Caco-2 (cell line): ENCODE measurements around the gene ADM5. TPM values are rescaled to one million over a fixed set of nuclear protein-coding genes. Genes with fewer than 3 reads are reported as not detected.

Source experiments
- BruUV-seq: library from RNA; stranded (reverse); fragments of 400-500 nt; replicated peaks from 2 replicates; lab custom pipeline; 2021; lab: Mats Ljungman, UMichigan
- CTCF ChIA-PET: fragments of 300-600 bp; sonication (Branson Sonifier 250); formaldehyde crosslinking; loops from one replicate; lab custom pipeline; 2022; ENCODE audit warnings: antibody characterized with exemption; lab: Charles Lee
- POLR2A ChIA-PET: fragments of 300-600 bp; sonication (Branson Sonifier 250); formaldehyde crosslinking; loops from one replicate; lab custom pipeline; 2022; ENCODE audit warnings: antibody characterized with exemption; lab: Charles Lee
- DNase-seq, 2 experiments: peaks; one replicate each; pipeline versions ENCODE4 v3.0.0 to v3.0.0-alpha.2; 2020 to 2022
- H3K27me3 ChIP-seq: replicated peaks from 2 replicates; pipeline ENCODE4 v1.6.0; 2011; ENCODE audit warnings: low read length; ENCODE audit not compliant: control insufficient read depth, insufficient read depth
- H3K36me3 ChIP-seq: 2 replicates; pipeline ENCODE4 v1.5.1; 2011; ENCODE audit warnings: low read length; ENCODE audit not compliant: control insufficient read depth, insufficient read depth
- H3K4me1 ChIP-seq: fragments of 250-450 bp; sonication (Bioruptor Pico); 2 replicates; pipeline ENCODE4 v1.5.1; 2020; ENCODE audit warnings: mild to moderate bottlenecking
- H3K4me3 ChIP-seq: 2 replicates; pipeline ENCODE4 v1.5.1; 2011; ENCODE audit warnings: low read depth, mild to moderate bottlenecking, control low read depth, low read length
- H3K9me3 ChIP-seq: fragments of 250-450 bp; sonication (Bioruptor Pico); 2 replicates; pipeline ENCODE4 v1.5.1; 2020; ENCODE audit warnings: mild to moderate bottlenecking, moderate library complexity
- H3K27ac Mint-ChIP-seq: one replicate; pipeline ENCODE4 v1.8.0; 2022; ENCODE audit warnings: mixed read lengths; ENCODE audit not compliant: unreplicated experiment
- H3K27me3 Mint-ChIP-seq: one replicate; pipeline ENCODE4 v1.8.0; 2022; ENCODE audit warnings: mixed read lengths; ENCODE audit not compliant: insufficient read depth, unreplicated experiment
- H3K36me3 Mint-ChIP-seq: one replicate; pipeline ENCODE4 v1.8.0; 2022; ENCODE audit warnings: mild to moderate bottlenecking, mixed read lengths; ENCODE audit not compliant: insufficient read depth, unreplicated experiment
- H3K4me1 Mint-ChIP-seq: one replicate; pipeline ENCODE4 v1.8.0; 2022; ENCODE audit warnings: low read depth, mixed read lengths; ENCODE audit not compliant: unreplicated experiment
- H3K4me3 Mint-ChIP-seq: one replicate; pipeline ENCODE4 v1.8.0; 2022; ENCODE audit warnings: mild to moderate bottlenecking, moderate library complexity, mixed read lengths; ENCODE audit not compliant: unreplicated experiment
- H3K9me3 Mint-ChIP-seq: one replicate; pipeline ENCODE4 v1.8.0; 2022; ENCODE audit warnings: mixed read lengths; ENCODE audit not compliant: unreplicated experiment
- CTCF ChIP-seq, 2 experiments: fragments of 200-600 bp in 1 of 2; IDR thresholded peaks; 1 replicate in 1 of 2; 2 replicates in 1 of 2; pipeline versions ENCODE4 v1.5.1 to v1.8.0; 2011 to 2022; ENCODE audit warnings: antibody characterized with exemption in 1 of 2, control low read depth in 1 of 2, inconsistent platforms in 1 of 2, low read depth in 1 of 2, low read length in 1 of 2, mild to moderate bottlenecking in 1 of 2, moderate library complexity in 1 of 2; ENCODE audit not compliant: insufficient read depth in 1 of 2, severe bottlenecking in 1 of 2, unreplicated experiment in 1 of 2
- intact Hi-C: fragments of 100-400 bp; cut with micrococcal nuclease; formaldehyde crosslinking; loops from one replicate; pipeline ENCODE4 v1.10.0; 2022; ENCODE audit not compliant: unreplicated experiment
- total RNA-seq: library from RNA; stranded (reverse); gene quantifications from 2 replicates; pipeline ENCODE4 v1.2.3, GENCODE V29; 2022

The ADM5 gene
- total RNA-seq, 1 experiment from 2014 or later: 8.5 TPM

DNA sequence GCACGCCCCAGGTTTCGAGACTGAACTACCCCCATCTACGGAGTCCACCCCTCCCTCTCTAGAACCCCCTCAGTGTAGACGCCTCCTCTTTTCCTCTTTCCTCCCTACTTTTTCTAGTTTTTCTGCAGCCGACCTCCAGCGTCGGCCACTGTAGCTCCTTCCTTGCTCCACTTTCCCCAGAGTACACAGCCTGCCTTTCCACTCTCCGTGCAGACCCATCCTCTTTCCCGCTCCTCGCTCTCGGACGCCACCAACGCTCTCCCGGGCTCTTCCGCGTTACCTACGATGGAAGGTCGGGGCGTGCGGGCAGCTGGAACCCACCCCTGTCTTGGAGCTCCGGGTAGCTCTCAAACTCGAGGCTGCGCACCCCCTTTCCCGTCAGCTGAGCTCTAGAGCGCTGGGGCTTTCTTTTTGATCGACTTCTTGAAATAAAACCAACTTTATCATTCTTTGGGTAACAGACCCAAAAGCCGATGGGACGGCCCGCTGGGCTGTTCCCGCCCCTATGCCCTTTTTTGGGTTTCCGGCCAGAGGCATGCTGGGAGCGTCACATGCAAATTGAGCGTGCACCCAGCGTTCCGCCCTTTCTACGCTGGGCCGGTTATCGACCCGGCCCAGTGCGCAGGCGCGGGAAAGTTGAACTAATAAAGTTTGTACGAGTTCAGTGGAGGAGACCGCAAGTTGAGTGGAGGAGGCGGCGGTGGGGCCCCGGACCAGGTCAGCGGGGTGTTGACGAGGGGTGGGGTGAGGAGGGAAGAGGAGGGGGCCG is 23.9 kb upstream of the ADM5 start, which contains the start of the genes BCL2L12 and IRF3:
Gene BCL2L12 (plus strand): TSS at position 583 of the 769 bp plus-strand sequence. CDS start 760 bp downstream, outside the sequence.
Gene IRF3 (minus strand): TSS at position 507 of the 769 bp plus-strand sequence. CDS start 1,019 bp downstream, outside the sequence.
- H3K4me1 Mint-ChIP-seq: peaks cover 18% of the 10 kb centered on the region
- Histone ChIP-seq H3K9me3 (no peaks in the 10 kb centered on the region; the same call in 1 of the 2 replicates), H3K36me3 (peaks cover 4% of the 10 kb centered on the region), H3K4me3 (peak within 1 kb of the TSS; percentile 86), H3K27me3 (no peaks in the 10 kb centered on the region), H3K4me1 (peaks cover 13% of the 10 kb centered on the region; the same call in 1 of the 2 replicates)
- no peak for TF ChIP-seq CTCF (IDR thresholded peaks at IDR 0.05; ENCODE audit: insufficient read depth in 1 of 2, low read depth in 1 of 2, low read length in 1 of 2, severe bottlenecking in 1 of 2, unreplicated experiment in 1 of 2)
- H3K27ac Mint-ChIP-seq: peak within 1 kb of the TSS; percentile 89
- H3K36me3 Mint-ChIP-seq: peaks cover 80% of the 10 kb centered on the region
- DNase-seq: peak; percentile 97 to 98
- intact Hi-C loops: loop anchor here (1.0 kb wide), 2 partner anchors 11 to 25 kb away; partner anchors contain the start of gene RRAS
- BruUV-seq: TSS peak; percentile 55
- POLR2A ChIA-PET: interaction anchor here (0.6 to 2.6 kb wide), 5 partner anchors 9 to 75 kb away, joined by 4 to 24 read pairs (median 15); partner anchors contain the start of genes PRMT1, RRAS and SCAF1
- CTCF ChIA-PET: interaction anchor here (0.5 to 2.0 kb wide), 3 partner anchors 25 to 171 kb away, joined by 4 to 11 read pairs (median 7); partner anchors contain the start of gene RRAS
- H3K4me3 Mint-ChIP-seq: peak within 1 kb of the TSS; percentile 93
- no peaks in the 10 kb centered on the region for H3K9me3 Mint-ChIP-seq
- no peaks in the 10 kb centered on the region for H3K27me3 Mint-ChIP-seq

- no peak for DNase-seq
- Mint-ChIP-seq H3K27ac (peak overlapping the region; percentile 89), H3K36me3 (peaks cover 78% of the 10 kb centered on the region), H3K4me1 (peaks cover 18% of the 10 kb centered on the region), H3K9me3 (no peaks in the 10 kb centered on the region), H3K4me3 (peak overlapping the region; percentile 93), H3K27me3 (no peaks in the 10 kb centered on the region)
- H3K4me1 ChIP-seq: peaks cover 13% of the 10 kb centered on the region; the same call in 1 of the 2 replicates
- POLR2A ChIA-PET: interaction anchor here (0.6 to 2.6 kb wide), 3 partner anchors 11 to 75 kb away, joined by 8 to 24 read pairs (median 15); partner anchors contain the start of genes PRMT1 and RRAS
- CTCF ChIA-PET: interaction anchor here (2.0 kb wide), 1 partner anchor 96 kb away, joined by 7 read pairs; no protein-coding TSS in a partner anchor
- H3K9me3 ChIP-seq: no peaks in the 10 kb centered on the region
- TF ChIP-seq CTCF (IDR thresholded peaks at IDR 0.05; ENCODE audit: insufficient read depth in 1 of 2, low read depth in 1 of 2, low read length in 1 of 2, severe bottlenecking in 1 of 2, unreplicated experiment in 1 of 2): no peak
- BruUV-seq: TSS peak; percentile 77
- H3K36me3 ChIP-seq: peaks cover 4% of the 10 kb centered on the region
- intact Hi-C loops: no loop called here
- H3K27me3 ChIP-seq: no peaks in the 10 kb centered on the region
- H3K4me3 ChIP-seq: peak overlapping the region; percentile 86
Observed at GRCh38 chr19:49666120-49666444, 23.3 kb upstream of the ADM5 start.

DNA sequence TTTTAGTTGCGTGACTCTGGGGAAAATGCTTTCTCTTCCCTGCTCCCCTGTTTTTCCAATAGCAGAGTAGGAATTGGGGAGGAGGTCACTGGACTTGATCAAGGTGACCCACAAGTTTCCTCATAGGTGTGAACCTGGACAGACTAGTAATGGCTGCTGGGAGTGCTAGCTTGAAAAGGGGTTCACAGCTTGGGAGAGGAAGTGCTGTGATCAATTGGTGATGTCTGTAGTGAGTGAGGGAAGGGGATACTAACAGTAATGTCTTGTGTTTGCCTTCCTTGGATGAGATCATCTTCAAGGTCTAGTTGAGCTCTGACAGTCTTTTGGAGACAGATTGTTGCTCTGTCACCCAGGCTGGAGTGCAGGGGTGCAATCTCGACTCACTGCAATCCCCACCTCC is 21.9 kb upstream of the ADM5 start:
- Histone ChIP-seq H3K27me3 (no peaks in the 10 kb centered on the region), H3K4me3 (no peak overlapping the region), H3K36me3 (peaks cover 2% of the 10 kb centered on the region), H3K9me3 (no peaks in the 10 kb centered on the region), H3K4me1 (peaks cover 23% of the 10 kb centered on the region)
- TF ChIP-seq CTCF (IDR thresholded peaks at IDR 0.05; ENCODE audit: insufficient read depth in 1 of 2, low read depth in 1 of 2, low read length in 1 of 2, severe bottlenecking in 1 of 2, unreplicated experiment in 1 of 2): no peak
- intact Hi-C loops: no loop called here
- Mint-ChIP-seq H3K4me1 (peaks cover 28% of the 10 kb centered on the region), H3K36me3 (peaks cover 74% of the 10 kb centered on the region), H3K4me3 (peak overlapping the region; percentile 93), H3K27ac (peak overlapping the region; percentile 89), H3K27me3 (no peaks in the 10 kb centered on the region), H3K9me3 (no peaks in the 10 kb centered on the region)
- ChIA-PET CTCF (no interaction called here), POLR2A (interaction anchor here (0.8 kb wide), 1 partner anchor 9 kb away, joined by 3 read pairs; no protein-coding TSS in a partner anchor)
- no TSS peak for BruUV-seq
- DNase-seq: no peak
